Measurements from ENCODE around the gene PCOLCE2.

DNA sequence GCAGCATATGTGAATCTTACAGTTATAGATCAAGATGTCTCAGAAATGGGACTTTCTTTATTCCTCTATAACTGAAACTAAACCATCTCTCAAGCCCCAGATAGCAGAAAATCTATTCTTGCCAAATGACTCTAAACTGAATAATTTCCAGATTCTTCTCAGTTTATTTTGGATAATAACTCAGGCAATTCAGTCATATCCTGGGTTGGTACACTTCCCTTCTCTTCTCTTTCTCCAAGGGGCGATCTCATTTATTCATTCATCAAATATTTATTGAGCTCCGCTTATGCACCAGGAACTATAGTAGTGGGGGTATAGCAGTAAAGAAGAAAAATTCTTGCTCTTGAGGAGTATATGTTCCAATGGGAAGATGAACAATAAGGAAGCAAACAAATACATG lies 13.5 kb upstream of the PCOLCE2 start:
- TF ChIP-seq YY1 (IDR thresholded peaks at IDR 0.05; ENCODE audit: low read depth, low read length) (no peak), SUPT20H (IDR thresholded peaks at IDR 0.05; ENCODE audit: borderline replicate concordance, control insufficient read depth, low read depth, low read length) (no peak), EZH2 (IDR thresholded peaks at IDR 0.05; ENCODE audit: borderline replicate concordance, control insufficient read depth, low read depth, low read length) (no peak), POLR2A (IDR thresholded peaks at IDR 0.05; ENCODE audit: low read depth, low read length) (no peak), KDM1A (IDR thresholded peaks at IDR 0.05; ENCODE audit: borderline replicate concordance) (no peak), TAF1 (IDR thresholded peaks at IDR 0.05; ENCODE audit: borderline replicate concordance, low read depth, low read length) (no peak), NRF1 (conservative IDR thresholded peaks at IDR 0.05; ENCODE audit: low read depth, low read length) (no peak), NFYB (IDR thresholded peaks at IDR 0.05; ENCODE audit: insufficient read depth, low read depth, low read length) (no peak)
- TF ChIP-seq, protein P1, sequence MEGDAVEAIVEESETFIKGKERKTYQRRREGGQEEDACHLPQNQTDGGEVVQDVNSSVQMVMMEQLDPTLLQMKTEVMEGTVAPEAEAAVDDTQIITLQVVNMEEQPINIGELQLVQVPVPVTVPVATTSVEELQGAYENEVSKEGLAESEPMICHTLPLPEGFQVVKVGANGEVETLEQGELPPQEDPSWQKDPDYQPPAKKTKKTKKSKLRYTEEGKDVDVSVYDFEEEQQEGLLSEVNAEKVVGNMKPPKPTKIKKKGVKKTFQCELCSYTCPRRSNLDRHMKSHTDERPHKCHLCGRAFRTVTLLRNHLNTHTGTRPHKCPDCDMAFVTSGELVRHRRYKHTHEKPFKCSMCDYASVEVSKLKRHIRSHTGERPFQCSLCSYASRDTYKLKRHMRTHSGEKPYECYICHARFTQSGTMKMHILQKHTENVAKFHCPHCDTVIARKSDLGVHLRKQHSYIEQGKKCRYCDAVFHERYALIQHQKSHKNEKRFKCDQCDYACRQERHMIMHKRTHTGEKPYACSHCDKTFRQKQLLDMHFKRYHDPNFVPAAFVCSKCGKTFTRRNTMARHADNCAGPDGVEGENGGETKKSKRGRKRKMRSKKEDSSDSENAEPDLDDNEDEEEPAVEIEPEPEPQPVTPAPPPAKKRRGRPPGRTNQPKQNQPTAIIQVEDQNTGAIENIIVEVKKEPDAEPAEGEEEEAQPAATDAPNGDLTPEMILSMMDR (IDR thresholded peaks at IDR 0.05 in 2 of 3, conservative IDR thresholded peaks at IDR 0.05 in 1 of 3; ENCODE audit: control insufficient read depth in 2 of 3, extremely low read depth in 1 of 3, insufficient read depth in 1 of 3, low read depth in 3 of 3, low read length in 3 of 3) = no peak
- TF ChIP-seq, protein P2, sequence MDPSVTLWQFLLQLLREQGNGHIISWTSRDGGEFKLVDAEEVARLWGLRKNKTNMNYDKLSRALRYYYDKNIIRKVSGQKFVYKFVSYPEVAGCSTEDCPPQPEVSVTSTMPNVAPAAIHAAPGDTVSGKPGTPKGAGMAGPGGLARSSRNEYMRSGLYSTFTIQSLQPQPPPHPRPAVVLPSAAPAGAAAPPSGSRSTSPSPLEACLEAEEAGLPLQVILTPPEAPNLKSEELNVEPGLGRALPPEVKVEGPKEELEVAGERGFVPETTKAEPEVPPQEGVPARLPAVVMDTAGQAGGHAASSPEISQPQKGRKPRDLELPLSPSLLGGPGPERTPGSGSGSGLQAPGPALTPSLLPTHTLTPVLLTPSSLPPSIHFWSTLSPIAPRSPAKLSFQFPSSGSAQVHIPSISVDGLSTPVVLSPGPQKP (IDR thresholded peaks at IDR 0.05; ENCODE audit: low read depth, low read length) = no peak
- TF ChIP-seq, protein P3, sequence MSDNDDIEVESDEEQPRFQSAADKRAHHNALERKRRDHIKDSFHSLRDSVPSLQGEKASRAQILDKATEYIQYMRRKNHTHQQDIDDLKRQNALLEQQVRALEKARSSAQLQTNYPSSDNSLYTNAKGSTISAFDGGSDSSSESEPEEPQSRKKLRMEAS (IDR thresholded peaks at IDR 0.05; ENCODE audit: low read depth, low read length) = no peak
- TF ChIP-seq, protein P4, sequence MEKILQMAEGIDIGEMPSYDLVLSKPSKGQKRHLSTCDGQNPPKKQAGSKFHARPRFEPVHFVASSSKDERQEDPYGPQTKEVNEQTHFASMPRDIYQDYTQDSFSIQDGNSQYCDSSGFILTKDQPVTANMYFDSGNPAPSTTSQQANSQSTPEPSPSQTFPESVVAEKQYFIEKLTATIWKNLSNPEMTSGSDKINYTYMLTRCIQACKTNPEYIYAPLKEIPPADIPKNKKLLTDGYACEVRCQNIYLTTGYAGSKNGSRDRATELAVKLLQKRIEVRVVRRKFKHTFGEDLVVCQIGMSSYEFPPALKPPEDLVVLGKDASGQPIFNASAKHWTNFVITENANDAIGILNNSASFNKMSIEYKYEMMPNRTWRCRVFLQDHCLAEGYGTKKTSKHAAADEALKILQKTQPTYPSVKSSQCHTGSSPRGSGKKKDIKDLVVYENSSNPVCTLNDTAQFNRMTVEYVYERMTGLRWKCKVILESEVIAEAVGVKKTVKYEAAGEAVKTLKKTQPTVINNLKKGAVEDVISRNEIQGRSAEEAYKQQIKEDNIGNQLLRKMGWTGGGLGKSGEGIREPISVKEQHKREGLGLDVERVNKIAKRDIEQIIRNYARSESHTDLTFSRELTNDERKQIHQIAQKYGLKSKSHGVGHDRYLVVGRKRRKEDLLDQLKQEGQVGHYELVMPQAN (conservative IDR thresholded peaks at IDR 0.05) = no peak
- TF ChIP-seq, protein P5, sequence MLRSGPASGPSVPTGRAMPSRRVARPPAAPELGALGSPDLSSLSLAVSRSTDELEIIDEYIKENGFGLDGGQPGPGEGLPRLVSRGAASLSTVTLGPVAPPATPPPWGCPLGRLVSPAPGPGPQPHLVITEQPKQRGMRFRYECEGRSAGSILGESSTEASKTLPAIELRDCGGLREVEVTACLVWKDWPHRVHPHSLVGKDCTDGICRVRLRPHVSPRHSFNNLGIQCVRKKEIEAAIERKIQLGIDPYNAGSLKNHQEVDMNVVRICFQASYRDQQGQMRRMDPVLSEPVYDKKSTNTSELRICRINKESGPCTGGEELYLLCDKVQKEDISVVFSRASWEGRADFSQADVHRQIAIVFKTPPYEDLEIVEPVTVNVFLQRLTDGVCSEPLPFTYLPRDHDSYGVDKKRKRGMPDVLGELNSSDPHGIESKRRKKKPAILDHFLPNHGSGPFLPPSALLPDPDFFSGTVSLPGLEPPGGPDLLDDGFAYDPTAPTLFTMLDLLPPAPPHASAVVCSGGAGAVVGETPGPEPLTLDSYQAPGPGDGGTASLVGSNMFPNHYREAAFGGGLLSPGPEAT (IDR thresholded peaks at IDR 0.05; ENCODE audit: low read depth) = no peak

Data from GM12878 (cell line).